ENCODE results near the gene IL1RAPL2. TPM values are rescaled to one million over a fixed set of nuclear protein-coding genes. Genes with fewer than 3 reads are reported as not detected.

Gene IL1RAPL2
- total RNA-seq, 4 donors from 2014 or later: not detected

GRCh38 chrX:104707042-104707441, 141.0 kb downstream of the IL1RAPL2 start:
- TF ChIP-seq, protein P1, sequence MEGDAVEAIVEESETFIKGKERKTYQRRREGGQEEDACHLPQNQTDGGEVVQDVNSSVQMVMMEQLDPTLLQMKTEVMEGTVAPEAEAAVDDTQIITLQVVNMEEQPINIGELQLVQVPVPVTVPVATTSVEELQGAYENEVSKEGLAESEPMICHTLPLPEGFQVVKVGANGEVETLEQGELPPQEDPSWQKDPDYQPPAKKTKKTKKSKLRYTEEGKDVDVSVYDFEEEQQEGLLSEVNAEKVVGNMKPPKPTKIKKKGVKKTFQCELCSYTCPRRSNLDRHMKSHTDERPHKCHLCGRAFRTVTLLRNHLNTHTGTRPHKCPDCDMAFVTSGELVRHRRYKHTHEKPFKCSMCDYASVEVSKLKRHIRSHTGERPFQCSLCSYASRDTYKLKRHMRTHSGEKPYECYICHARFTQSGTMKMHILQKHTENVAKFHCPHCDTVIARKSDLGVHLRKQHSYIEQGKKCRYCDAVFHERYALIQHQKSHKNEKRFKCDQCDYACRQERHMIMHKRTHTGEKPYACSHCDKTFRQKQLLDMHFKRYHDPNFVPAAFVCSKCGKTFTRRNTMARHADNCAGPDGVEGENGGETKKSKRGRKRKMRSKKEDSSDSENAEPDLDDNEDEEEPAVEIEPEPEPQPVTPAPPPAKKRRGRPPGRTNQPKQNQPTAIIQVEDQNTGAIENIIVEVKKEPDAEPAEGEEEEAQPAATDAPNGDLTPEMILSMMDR (IDR thresholded peaks at IDR 0.05): no peak
- no peak for TF ChIP-seq POLR2A (IDR thresholded peaks at IDR 0.05)
- no peaks in the 10 kb centered on the region for H3K4me1 ChIP-seq
- no peaks in the 10 kb centered on the region for H3K27me3 ChIP-seq
- no peak overlapping the region for H3K27ac ChIP-seq
- no peak for DNase-seq
- H3K9me3 ChIP-seq: no peaks in the 10 kb centered on the region
- H3K4me3 ChIP-seq: no peak overlapping the region
- no peaks in the 10 kb centered on the region for H3K36me3 ChIP-seq

DNA sequence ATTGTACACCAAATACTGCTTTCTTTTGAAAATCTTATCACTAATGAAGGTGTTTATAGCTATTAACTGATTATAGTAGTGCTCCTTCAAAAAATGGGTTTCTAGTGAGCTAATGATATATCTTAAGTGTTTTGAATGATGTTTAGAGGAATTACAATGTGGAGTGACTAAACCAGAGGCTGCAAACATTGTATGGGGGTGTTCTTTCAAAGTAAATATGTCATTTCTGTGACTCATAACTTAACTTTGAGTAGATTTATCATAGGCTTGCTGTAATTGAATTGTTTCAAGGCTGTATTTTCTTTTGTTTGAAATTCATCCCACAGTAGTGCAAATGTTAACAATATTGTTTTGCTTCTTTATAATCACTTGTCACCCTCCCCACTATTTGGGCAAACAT, 141.6 kb downstream of the IL1RAPL2 start:
- no peak for TF ChIP-seq POLR2A (IDR thresholded peaks at IDR 0.05)
- TF ChIP-seq, protein P1 (IDR thresholded peaks at IDR 0.05): no peak
- Histone ChIP-seq H3K36me3 (no peaks in the 10 kb centered on the region), H3K27ac (no peak overlapping the region), H3K9me3 (no peaks in the 10 kb centered on the region), H3K4me1 (no peaks in the 10 kb centered on the region), H3K27me3 (no peaks in the 10 kb centered on the region), H3K4me3 (no peak overlapping the region)
- DNase-seq: no peak

DNA sequence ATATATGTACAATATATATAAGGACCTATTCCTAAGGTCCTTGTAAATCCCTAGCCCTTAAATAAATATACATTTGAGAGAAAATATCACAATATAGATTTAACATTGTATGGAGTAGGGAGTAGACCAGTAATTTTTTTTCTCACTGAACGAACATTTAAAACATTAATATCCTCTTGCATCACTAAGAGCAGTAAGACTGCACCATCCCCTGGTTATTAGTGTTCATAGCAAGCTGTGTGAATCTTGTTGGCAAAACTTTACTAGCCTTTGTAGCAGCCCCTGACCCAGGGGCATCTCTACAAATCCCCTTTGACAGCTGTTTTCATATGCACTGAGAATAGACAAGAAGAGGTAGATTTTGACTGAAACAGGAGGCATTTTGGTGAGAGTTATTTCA, 146.5 kb downstream of the IL1RAPL2 start:
- Histone ChIP-seq H3K4me1 (no peaks in the 10 kb centered on the region), H3K4me3 (no peak overlapping the region), H3K36me3 (no peaks in the 10 kb centered on the region), H3K9me3 (no peaks in the 10 kb centered on the region), H3K27ac (no peak overlapping the region), H3K27me3 (no peaks in the 10 kb centered on the region)
- DNase-seq: no peak
- TF ChIP-seq POLR2A (IDR thresholded peaks at IDR 0.05): no peak
- TF ChIP-seq, protein P1 (IDR thresholded peaks at IDR 0.05): peak in 3 of 6 experiments; percentile 3 to 25 (median 9)

GRCh38 chrX:104721854-104722253, 155.9 kb downstream of the IL1RAPL2 start:
- TF ChIP-seq, protein P1 (IDR thresholded peaks at IDR 0.05): no peak
- TF ChIP-seq POLR2A (IDR thresholded peaks at IDR 0.05): no peak
- Histone ChIP-seq H3K4me1 (no peaks in the 10 kb centered on the region), H3K9me3 (no peaks in the 10 kb centered on the region), H3K27me3 (no peaks in the 10 kb centered on the region), H3K36me3 (no peaks in the 10 kb centered on the region), H3K4me3 (no peak overlapping the region), H3K27ac (no peak overlapping the region)
- no peak for DNase-seq

DNA sequence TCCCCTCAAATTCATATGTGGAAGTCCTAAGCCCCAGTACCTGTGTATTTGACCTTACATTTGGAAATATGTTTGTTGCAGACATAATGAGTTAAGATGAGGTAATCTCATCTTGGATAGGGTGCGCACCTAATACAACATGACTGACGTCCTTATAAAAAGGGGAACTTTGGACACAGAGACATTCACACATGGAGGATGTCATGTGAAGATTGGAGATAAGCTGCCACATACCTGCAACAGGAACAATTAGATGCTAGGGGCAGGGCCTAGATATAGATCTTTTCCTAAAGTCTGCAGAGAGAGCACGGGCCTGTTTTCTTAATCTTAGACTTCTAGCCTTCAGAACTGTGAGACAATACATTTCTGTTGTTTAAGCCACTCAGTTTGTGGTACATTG, 162.5 kb downstream of the IL1RAPL2 start:
- TF ChIP-seq, protein P1 (IDR thresholded peaks at IDR 0.05): no peak
- no peak for TF ChIP-seq POLR2A (IDR thresholded peaks at IDR 0.05)
- H3K4me1 ChIP-seq: no peaks in the 10 kb centered on the region
- H3K27ac ChIP-seq: no peak overlapping the region
- H3K9me3 ChIP-seq: no peaks in the 10 kb centered on the region
- H3K4me3 ChIP-seq: no peak overlapping the region
- H3K27me3 ChIP-seq: no peaks in the 10 kb centered on the region
- no peaks in the 10 kb centered on the region for H3K36me3 ChIP-seq
- DNase-seq: no peak

DNA sequence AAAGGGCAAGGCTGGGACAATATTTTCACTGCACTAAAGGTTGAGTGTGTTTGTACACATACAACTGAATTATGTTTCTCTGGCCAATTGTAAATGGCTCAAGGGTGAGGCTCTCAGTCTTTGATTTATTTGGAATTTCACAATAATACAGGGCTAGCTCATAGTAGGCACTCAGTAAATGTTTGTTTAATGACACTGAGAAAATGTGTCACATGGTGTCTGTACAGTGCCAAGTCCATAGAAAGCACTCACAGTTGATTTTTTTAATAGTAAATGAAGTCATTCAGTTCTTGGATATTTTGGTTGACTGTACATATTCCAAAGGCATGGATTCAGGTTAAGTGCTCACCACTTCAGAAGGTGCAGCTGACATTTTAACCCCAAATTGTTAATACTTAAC, 176.4 kb downstream of the IL1RAPL2 start:
- DNase-seq: no peak
- H3K4me1 ChIP-seq: no peaks in the 10 kb centered on the region
- H3K9me3 ChIP-seq: no peaks in the 10 kb centered on the region
- H3K36me3 ChIP-seq: no peaks in the 10 kb centered on the region
- H3K4me3 ChIP-seq: no peak overlapping the region
- no peaks in the 10 kb centered on the region for H3K27me3 ChIP-seq
- no peak overlapping the region for H3K27ac ChIP-seq
- TF ChIP-seq, protein P1 (IDR thresholded peaks at IDR 0.05): no peak
- no peak for TF ChIP-seq POLR2A (IDR thresholded peaks at IDR 0.05)
